IPS-11a (cell line): ENCODE data around the gene GNB2.

ENCODE experiments used
- H3K4me3 ChIP-seq: one replicate; pipeline ENCODE4 v1.5.1; 2013; ENCODE audit warnings: low read depth, low read length, control low read depth

The GNB2 gene

GRCh38 chr7:100680576-100681271 is 7.2 kb downstream of the GNB2 start:
- H3K4me3 ChIP-seq, result no peak overlapping the region

- no peak overlapping the region for H3K4me3 ChIP-seq
Measured at GRCh38 chr7:100681491-100682227, 8.1 kb downstream of the GNB2 start.

GRCh38 chr7:100682228-100682741 is 8.7 kb downstream of the GNB2 start:
- H3K4me3 ChIP-seq, result no peak overlapping the region

GRCh38 chr7:100682991-100683658 is 9.6 kb downstream of the GNB2 start:
- no peak overlapping the region for H3K4me3 ChIP-seq

- no peak overlapping the region for H3K4me3 ChIP-seq
Measured at GRCh38 chr7:100683659-100684533, 10.4 kb downstream of the GNB2 start.

- no peak overlapping the region for H3K4me3 ChIP-seq
Measured at GRCh38 chr7:100684534-100685042, 11.0 kb downstream of the GNB2 start.

GRCh38 chr7:100685049-100685605 is 11.6 kb downstream of the GNB2 start:
- H3K4me3 ChIP-seq, result no peak overlapping the region

GRCh38 chr7:100685631-100686145 is 12.1 kb downstream of the GNB2 start:
- no peak overlapping the region for H3K4me3 ChIP-seq

GRCh38 chr7:100686201-100686821 is 12.8 kb downstream of the GNB2 start:
- H3K4me3 ChIP-seq, result no peak overlapping the region

- no peak overlapping the region for H3K4me3 ChIP-seq
Measured at GRCh38 chr7:100686822-100687211, 13.3 kb downstream of the GNB2 start.

- H3K4me3 ChIP-seq, result no peak overlapping the region
Measured at GRCh38 chr7:100687261-100687660, 13.7 kb downstream of the GNB2 start.

- H3K4me3 ChIP-seq, result no peak overlapping the region
Measured at GRCh38 chr7:100687751-100688300, 14.3 kb downstream of the GNB2 start.

- H3K4me3 ChIP-seq, result no peak overlapping the region
Measured at GRCh38 chr7:100688326-100688860, 14.9 kb downstream of the GNB2 start.

GRCh38 chr7:100689230-100690135 is 15.9 kb downstream of the GNB2 start:
- no peak overlapping the region for H3K4me3 ChIP-seq

- H3K4me3 ChIP-seq, result peak overlapping the region; percentile 83
Measured at GRCh38 chr7:100691676-100692577, 18.4 kb downstream of the GNB2 start.

- H3K4me3 ChIP-seq, result peak overlapping the region; percentile 83
Measured at GRCh38 chr7:100692578-100692961, 19.0 kb downstream of the GNB2 start.
